Astrocyte (in vitro differentiated cells and primary cell): Measurements from ENCODE around the gene NDUFV2. TPM values are rescaled to one million over a fixed set of nuclear protein-coding genes. Genes with fewer than 3 reads are reported as not detected.

ENCODE experiments used
- DNase-seq: peaks from one replicate; pipeline ENCODE4 v3.0.0-alpha.2; 2010; ENCODE audit warnings: low read depth
- FAIRE-seq: peaks from 2 replicates; lab custom pipeline; 2011; peaks lifted over from hg19 to GRCh38; lab: Jason Lieb, UNC
- H2AFZ ChIP-seq: 2 replicates; pipeline ENCODE4 v1.6.0; 2012; ENCODE audit warnings: low read depth, low read length, inconsistent platforms
- H3K27ac ChIP-seq: 2 replicates; pipeline ENCODE4 v1.5.1; 2011; ENCODE audit warnings: low read depth, low read length, inconsistent platforms
- H3K27me3 ChIP-seq: 2 replicates; pipeline ENCODE4 v1.6.0; 2011; ENCODE audit warnings: low read length, inconsistent platforms; ENCODE audit not compliant: insufficient read depth
- H3K36me3 ChIP-seq: 2 replicates; pipeline ENCODE4 v1.5.1; 2011; ENCODE audit warnings: low read length, inconsistent platforms; ENCODE audit not compliant: insufficient read depth
- H3K4me1 ChIP-seq: 2 replicates; pipeline ENCODE4 v1.5.1; 2011; ENCODE audit warnings: low read length, inconsistent platforms; ENCODE audit not compliant: insufficient read depth
- H3K4me2 ChIP-seq: 2 replicates; pipeline ENCODE4 v1.6.0; 2012; ENCODE audit warnings: low read length, inconsistent platforms
- H3K4me3 ChIP-seq: 2 replicates; pipeline ENCODE4 v1.5.1; 2011; ENCODE audit warnings: low read depth, mild to moderate bottlenecking, low read length, inconsistent platforms; ENCODE audit not compliant: insufficient read depth
- H3K79me2 ChIP-seq: 2 replicates; pipeline ENCODE4 v1.6.0; 2012; ENCODE audit warnings: mild to moderate bottlenecking, low read length, inconsistent platforms; ENCODE audit not compliant: insufficient read depth
- H3K9ac ChIP-seq: 2 replicates; pipeline ENCODE4 v1.6.0; 2012; ENCODE audit warnings: mild to moderate bottlenecking, low read length, inconsistent platforms
- H3K9me3 ChIP-seq: 2 replicates; pipeline ENCODE4 v1.5.1; 2012; ENCODE audit warnings: low read depth, mild to moderate bottlenecking, low read length, inconsistent platforms; ENCODE audit not compliant: insufficient read depth
- H4K20me1 ChIP-seq: 2 replicates; pipeline ENCODE4 v1.6.0; 2012; ENCODE audit warnings: low read length, inconsistent platforms; ENCODE audit not compliant: insufficient read depth
- H3K27ac Mint-ChIP-seq: one replicate; pipeline ENCODE4 v1.8.0; 2021; ENCODE audit warnings: mild to moderate bottlenecking, mixed read lengths; ENCODE audit not compliant: unreplicated experiment
- H3K27me3 Mint-ChIP-seq: one replicate; pipeline ENCODE4 v1.8.0; 2021; ENCODE audit warnings: low read depth, mixed read lengths; ENCODE audit not compliant: unreplicated experiment
- H3K36me3 Mint-ChIP-seq: one replicate; pipeline ENCODE4 v1.8.0; 2021; ENCODE audit warnings: low read depth, mixed read lengths; ENCODE audit not compliant: unreplicated experiment
- H3K4me1 Mint-ChIP-seq: one replicate; pipeline ENCODE4 v1.8.0; 2021; ENCODE audit warnings: low read depth, mixed read lengths; ENCODE audit not compliant: unreplicated experiment
- H3K4me3 Mint-ChIP-seq: one replicate; pipeline ENCODE4 v1.8.0; 2021; ENCODE audit warnings: mild to moderate bottlenecking, moderate library complexity, mixed read lengths; ENCODE audit not compliant: unreplicated experiment
- H3K9me3 Mint-ChIP-seq: one replicate; pipeline ENCODE4 v1.8.0; 2021; ENCODE audit warnings: mild to moderate bottlenecking, mixed read lengths; ENCODE audit not compliant: unreplicated experiment
- CTCF ChIP-seq: IDR thresholded peaks from 2 replicates; pipeline ENCODE4 v1.5.1; 2011; ENCODE audit warnings: low read depth, mild to moderate bottlenecking, inconsistent platforms, low read length, moderate library complexity; ENCODE audit not compliant: insufficient read depth
- EZH2 ChIP-seq: IDR thresholded peaks from 2 replicates; pipeline ENCODE4 v1.6.1; 2012; ENCODE audit warnings: mild to moderate bottlenecking, low read length, inconsistent platforms; ENCODE audit not compliant: insufficient read depth
- total RNA-seq: library from RNA; stranded (reverse); gene quantifications from 2 replicates; pipeline ENCODE4 v1.2.1, GENCODE V29; 2021

NDUFV2 gene
- total RNA-seq, 1 donor from 2014 or later: 120 TPM

DNA sequence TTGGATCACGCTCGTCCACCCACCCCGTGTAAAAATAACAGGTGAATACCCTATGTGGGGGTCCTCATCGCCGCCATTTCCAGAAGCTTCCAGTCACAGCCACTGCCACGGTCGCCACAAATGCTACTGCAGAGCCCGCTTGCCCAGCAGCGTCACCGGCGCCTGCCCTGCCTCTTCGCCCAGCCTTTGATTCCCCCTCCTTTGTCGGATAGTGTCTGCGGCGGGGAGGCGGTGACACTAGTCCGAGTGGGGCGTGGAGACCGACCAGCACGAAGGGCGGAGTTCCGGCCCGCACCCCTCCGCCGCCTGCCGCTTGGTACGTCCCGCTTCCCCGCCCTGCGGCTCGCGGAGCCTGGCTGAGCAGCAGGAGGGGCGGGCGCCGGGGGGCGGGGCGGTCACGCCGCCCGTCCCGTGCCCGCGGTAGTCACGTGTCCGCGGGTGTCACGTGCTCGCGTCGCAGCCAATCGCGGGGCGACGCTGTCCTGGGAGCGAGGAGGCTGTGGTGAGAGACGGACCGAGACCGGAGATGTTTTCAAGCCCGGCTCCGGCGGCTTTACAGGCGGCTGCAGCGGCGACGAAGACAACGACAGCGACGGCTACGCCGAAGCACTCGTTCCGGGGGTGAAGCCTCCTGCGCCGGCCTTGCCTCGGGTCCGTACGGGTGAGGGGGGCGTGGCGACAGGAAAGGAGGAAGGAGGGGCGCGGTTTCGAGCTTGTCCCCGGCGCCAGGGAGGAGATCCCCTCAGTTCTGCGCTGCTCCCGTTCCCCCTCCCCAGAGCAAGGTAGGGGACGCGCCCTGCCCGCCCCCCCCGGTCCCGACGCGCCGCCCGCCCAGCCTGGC lies 34.0 kb downstream of the NDUFV2 start, which contains the start of gene ANKRD12:
ANKRD12 (plus strand) TSS at position 467 of the 841 bp plus-strand sequence. CDS start 45,652 bp downstream, outside the sequence.
- peaks cover 31% of the 10 kb centered on the region for H3K4me1 Mint-ChIP-seq
- no peak for TF ChIP-seq CTCF
- TF ChIP-seq EZH2: no peak
- peak within 1 kb of the TSS; percentile 87 for H3K4me3 ChIP-seq
- H3K36me3 Mint-ChIP-seq: peaks cover 2% of the 10 kb centered on the region
- no peaks in the 10 kb centered on the region for H3K9me3 ChIP-seq
- no peaks in the 10 kb centered on the region for H3K27me3 Mint-ChIP-seq
- FAIRE-seq (no peak), DNase-seq (peak; percentile 95)
- peak within 1 kb of the TSS; percentile 97 for H3K4me3 Mint-ChIP-seq
- peaks cover 28% of the 10 kb centered on the region for H4K20me1 ChIP-seq
- peak within 1 kb of the TSS; percentile 96 for H3K27ac ChIP-seq
- peaks cover 18% of the 10 kb centered on the region for H3K4me1 ChIP-seq
- no peaks in the 10 kb centered on the region for H3K27me3 ChIP-seq
- peak within 1 kb of the TSS; percentile 96 for H3K4me2 ChIP-seq
- no peaks in the 10 kb centered on the region for H3K9me3 Mint-ChIP-seq
- H3K27ac Mint-ChIP-seq: peak within 1 kb of the TSS; percentile 95
- peak within 1 kb of the TSS; percentile 91 for H2AFZ ChIP-seq
- H3K9ac ChIP-seq: peak within 1 kb of the TSS; percentile 91
- peaks cover 6% of the 10 kb centered on the region for H3K36me3 ChIP-seq
- H3K79me2 ChIP-seq: peaks cover 42% of the 10 kb centered on the region

GRCh38 chr18:9137168-9138066 lies 34.9 kb downstream of the NDUFV2 start:
- H3K27me3 Mint-ChIP-seq: no peaks in the 10 kb centered on the region
- peak overlapping the region; percentile 91 for H3K9ac ChIP-seq
- peaks cover 2% of the 10 kb centered on the region for H3K36me3 Mint-ChIP-seq
- peak overlapping the region; percentile 96 for H3K4me2 ChIP-seq
- H3K4me3 ChIP-seq: peak overlapping the region; percentile 87
- TF ChIP-seq CTCF (no peak), EZH2 (no peak)
- no peaks in the 10 kb centered on the region for H3K27me3 ChIP-seq
- H3K9me3 Mint-ChIP-seq: no peaks in the 10 kb centered on the region
- peak overlapping the region; percentile 97 for H3K4me3 Mint-ChIP-seq
- FAIRE-seq: no peak
- H3K27ac Mint-ChIP-seq: peak overlapping the region; percentile 95
- H3K9me3 ChIP-seq: no peaks in the 10 kb centered on the region
- DNase-seq: peak; percentile 90
- H2AFZ ChIP-seq: peak overlapping the region; percentile 49
- H3K27ac ChIP-seq: peak overlapping the region; percentile 96
- H4K20me1 ChIP-seq: peaks cover 36% of the 10 kb centered on the region
- peaks cover 6% of the 10 kb centered on the region for H3K36me3 ChIP-seq
- peaks cover 47% of the 10 kb centered on the region for H3K79me2 ChIP-seq
- peaks cover 18% of the 10 kb centered on the region for H3K4me1 ChIP-seq
- peaks cover 31% of the 10 kb centered on the region for H3K4me1 Mint-ChIP-seq
